RWPE2 (cell line): ENCODE results near the gene NUP188.
"Not testable (repeated sequence)": the region's sequence is repeated elsewhere in the genome, so short reads cannot be mapped to it uniquely, and the experiment has no call there.

Experiments used
- ATAC-seq: fragments of 200-7000 bp; cut with Tn5 transposase; 3 replicates; pipeline ENCODE4 v1.9.1; 2021; ENCODE audit warnings: low read depth
- DNase-seq: peaks from one replicate; pipeline ENCODE4 v3.0.0-alpha.2; 2020; ENCODE audit warnings: low spot score
- H3K27ac ChIP-seq: fragments of 450-650 bp; 2 replicates; pipeline ENCODE4 v1.5.1; 2017; ENCODE audit warnings: mild to moderate bottlenecking; ENCODE audit not compliant: poor library complexity, severe bottlenecking
- H3K27me3 ChIP-seq: fragments of 250-450 bp; sonication (Bioruptor Pico); 2 replicates; pipeline ENCODE4 v1.5.1; 2021; ENCODE audit warnings: mild to moderate bottlenecking, moderate library complexity; ENCODE audit not compliant: insufficient read depth, poor library complexity, severe bottlenecking
- H3K36me3 ChIP-seq: fragments of 250-450 bp; sonication (Bioruptor Pico); 2 replicates; pipeline ENCODE4 v1.5.1; 2020; ENCODE audit warnings: low read depth, mild to moderate bottlenecking, moderate library complexity
- H3K4me1 ChIP-seq: fragments of 250-450 bp; sonication (Bioruptor Pico); 2 replicates; pipeline ENCODE4 v1.5.1; 2021; ENCODE audit warnings: mild to moderate bottlenecking, moderate library complexity; ENCODE audit not compliant: insufficient read depth, poor library complexity, severe bottlenecking
- H3K4me3 ChIP-seq: fragments of 250-450 bp; sonication (Bioruptor Pico); 2 replicates; pipeline ENCODE4 v1.5.1; 2021; ENCODE audit warnings: mild to moderate bottlenecking, moderate library complexity; ENCODE audit not compliant: severe bottlenecking
- H3K9me3 ChIP-seq: fragments of 250-450 bp; sonication (Bioruptor Pico); 2 replicates; pipeline ENCODE4 v1.5.1; 2021; ENCODE audit warnings: mild to moderate bottlenecking, moderate library complexity; ENCODE audit not compliant: severe bottlenecking
- TF ChIP-seq, protein P1 (sequence below): fragments of 450-650 bp; IDR thresholded peaks from one replicate; pipeline ENCODE4 v1.5.1; 2017; ENCODE audit warnings: mild to moderate bottlenecking, moderate library complexity; ENCODE audit not compliant: poor library complexity, severe bottlenecking

NUP188 gene

DNA sequence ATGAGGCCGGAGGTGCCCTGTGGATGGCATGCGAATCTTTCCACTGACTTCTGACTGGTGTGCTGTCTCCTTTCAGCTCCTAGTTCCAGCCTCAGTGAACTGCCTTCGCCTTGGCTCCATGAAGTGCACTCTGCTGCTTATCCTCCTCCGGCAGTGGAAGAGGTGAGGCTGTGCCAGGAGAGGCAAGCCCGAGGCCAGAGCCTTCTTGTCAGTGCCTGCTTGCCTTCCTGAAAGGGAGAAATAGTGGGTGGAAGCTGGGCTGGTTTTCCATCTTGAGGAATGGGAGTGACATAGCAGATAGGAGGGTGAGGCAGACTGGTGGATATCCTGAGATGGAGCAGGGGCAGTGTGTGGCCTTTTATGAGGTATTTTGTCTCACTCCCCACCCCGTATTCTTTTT, 51.0 kb downstream of the NUP188 start:
- no peaks in the 10 kb centered on the region for H3K4me1 ChIP-seq
- H3K36me3 ChIP-seq: peaks cover 99% of the 10 kb centered on the region
- no peak overlapping the region for H3K27ac ChIP-seq
- no peaks in the 10 kb centered on the region for H3K27me3 ChIP-seq
- no peaks in the 10 kb centered on the region for H3K9me3 ChIP-seq
- ATAC-seq (no peak), DNase-seq (no peak)
- TF ChIP-seq, protein P1, sequence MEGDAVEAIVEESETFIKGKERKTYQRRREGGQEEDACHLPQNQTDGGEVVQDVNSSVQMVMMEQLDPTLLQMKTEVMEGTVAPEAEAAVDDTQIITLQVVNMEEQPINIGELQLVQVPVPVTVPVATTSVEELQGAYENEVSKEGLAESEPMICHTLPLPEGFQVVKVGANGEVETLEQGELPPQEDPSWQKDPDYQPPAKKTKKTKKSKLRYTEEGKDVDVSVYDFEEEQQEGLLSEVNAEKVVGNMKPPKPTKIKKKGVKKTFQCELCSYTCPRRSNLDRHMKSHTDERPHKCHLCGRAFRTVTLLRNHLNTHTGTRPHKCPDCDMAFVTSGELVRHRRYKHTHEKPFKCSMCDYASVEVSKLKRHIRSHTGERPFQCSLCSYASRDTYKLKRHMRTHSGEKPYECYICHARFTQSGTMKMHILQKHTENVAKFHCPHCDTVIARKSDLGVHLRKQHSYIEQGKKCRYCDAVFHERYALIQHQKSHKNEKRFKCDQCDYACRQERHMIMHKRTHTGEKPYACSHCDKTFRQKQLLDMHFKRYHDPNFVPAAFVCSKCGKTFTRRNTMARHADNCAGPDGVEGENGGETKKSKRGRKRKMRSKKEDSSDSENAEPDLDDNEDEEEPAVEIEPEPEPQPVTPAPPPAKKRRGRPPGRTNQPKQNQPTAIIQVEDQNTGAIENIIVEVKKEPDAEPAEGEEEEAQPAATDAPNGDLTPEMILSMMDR: no peak
- H3K4me3 ChIP-seq: no peak overlapping the region

DNA sequence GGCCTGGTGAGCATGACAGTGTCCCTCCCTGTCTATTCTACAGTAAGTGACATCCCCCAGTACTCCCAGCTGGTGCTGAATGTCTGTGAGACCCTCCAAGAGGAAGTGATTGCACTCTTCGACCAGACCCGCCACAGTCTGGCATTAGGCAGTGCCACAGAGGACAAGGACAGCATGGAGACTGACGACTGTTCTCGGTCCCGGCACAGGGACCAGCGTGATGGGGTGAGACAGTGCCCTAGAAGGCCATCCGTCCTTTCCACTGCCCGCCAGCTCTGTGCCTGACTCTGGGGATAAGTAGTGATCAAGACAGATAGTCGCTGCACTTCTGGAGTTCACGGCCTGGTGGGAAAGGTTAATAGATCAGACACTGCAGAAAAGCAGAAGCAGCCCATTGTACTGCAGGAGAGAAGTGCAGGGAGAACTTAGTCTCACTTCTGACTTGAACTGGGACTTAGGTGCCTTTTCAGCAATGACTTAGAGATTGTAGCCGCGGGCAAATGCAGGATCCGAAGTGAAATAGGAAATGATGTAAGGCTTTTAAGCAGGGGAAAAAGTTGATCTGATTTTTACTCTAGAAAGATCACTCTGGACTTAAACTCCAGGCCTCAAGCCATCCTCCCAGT, 52.2 kb downstream of the NUP188 start:
- Histone ChIP-seq H3K27me3 (no peaks in the 10 kb centered on the region), H3K4me3 (no peak overlapping the region), H3K4me1 (no peaks in the 10 kb centered on the region), H3K9me3 (no peaks in the 10 kb centered on the region), H3K36me3 (peaks cover 99% of the 10 kb centered on the region), H3K27ac (no peak overlapping the region)
- TF ChIP-seq, protein P1: no peak
- DNase-seq: no peak
- no peak for ATAC-seq

DNA sequence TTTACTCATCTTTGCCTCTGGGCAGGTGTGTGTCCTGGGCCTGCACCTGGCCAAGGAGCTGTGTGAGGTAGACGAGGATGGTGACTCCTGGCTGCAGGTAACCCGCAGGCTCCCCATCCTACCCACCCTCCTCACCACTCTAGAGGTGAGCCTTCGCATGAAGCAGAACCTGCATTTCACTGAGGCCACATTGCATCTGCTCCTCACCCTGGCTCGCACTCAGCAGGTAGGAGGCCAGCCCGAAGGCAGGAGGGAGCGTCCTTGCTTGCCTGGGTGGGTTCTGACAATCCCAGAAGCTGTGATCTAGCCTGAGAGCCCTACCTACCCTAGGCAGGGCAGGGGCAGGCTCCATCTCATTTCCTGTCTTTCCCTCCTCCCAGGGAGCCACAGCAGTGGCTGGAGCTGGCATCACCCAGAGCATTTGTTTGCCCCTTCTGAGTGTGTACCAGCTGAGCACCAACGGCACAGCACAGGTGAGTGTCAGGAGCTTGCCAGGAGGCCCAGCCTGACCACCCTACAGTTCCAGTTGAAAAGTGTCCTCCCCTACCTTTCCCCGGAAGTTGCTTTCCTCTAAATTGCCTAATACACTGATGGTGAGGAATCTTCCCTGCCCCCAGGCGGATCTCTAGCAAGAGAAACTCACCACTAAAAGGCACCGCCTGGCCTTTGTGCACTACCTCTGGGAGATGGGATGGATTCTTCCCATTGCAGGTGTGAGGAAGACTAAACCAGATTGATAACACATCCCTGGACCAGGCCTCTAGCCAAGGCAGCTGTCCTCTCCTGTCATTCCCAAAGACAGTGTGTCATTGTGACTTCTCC, 54.2 kb downstream of the NUP188 start:
- peaks cover 99% of the 10 kb centered on the region for H3K36me3 ChIP-seq
- no peaks in the 10 kb centered on the region for H3K4me1 ChIP-seq
- TF ChIP-seq, protein P1: no peak
- H3K4me3 ChIP-seq: no peak overlapping the region
- no peaks in the 10 kb centered on the region for H3K9me3 ChIP-seq
- no peaks in the 10 kb centered on the region for H3K27me3 ChIP-seq
- DNase-seq (no peak), ATAC-seq (no peak)
- H3K27ac ChIP-seq: no peak overlapping the region

DNA sequence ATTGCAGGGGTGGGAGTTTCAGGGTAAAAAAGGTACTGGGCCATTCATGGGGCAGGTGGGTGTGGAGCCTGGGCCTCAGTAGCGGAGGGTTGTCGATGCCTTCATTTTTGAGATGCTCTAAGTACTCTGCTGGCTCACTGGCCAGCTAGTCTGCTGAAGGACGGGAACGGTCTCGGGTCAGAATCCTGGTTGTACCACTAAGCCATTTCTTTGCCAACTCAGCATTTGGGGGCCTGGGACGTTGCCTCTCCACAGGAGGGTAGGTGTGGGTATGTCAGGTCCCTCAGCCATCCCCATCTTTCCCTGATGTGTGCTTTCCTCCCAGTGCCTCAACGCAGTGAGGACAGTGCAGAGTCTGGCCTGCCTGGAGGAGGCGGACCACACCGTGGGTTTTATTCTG, 55.5 kb downstream of the NUP188 start:
- DNase-seq: peak; percentile 46
- TF ChIP-seq, protein P1: no peak
- no peak for ATAC-seq
- Histone ChIP-seq H3K27me3 (no peaks in the 10 kb centered on the region), H3K36me3 (peaks cover 97% of the 10 kb centered on the region), H3K4me1 (no peaks in the 10 kb centered on the region), H3K27ac (no peak overlapping the region), H3K9me3 (no peaks in the 10 kb centered on the region), H3K4me3 (no peak overlapping the region)

DNA sequence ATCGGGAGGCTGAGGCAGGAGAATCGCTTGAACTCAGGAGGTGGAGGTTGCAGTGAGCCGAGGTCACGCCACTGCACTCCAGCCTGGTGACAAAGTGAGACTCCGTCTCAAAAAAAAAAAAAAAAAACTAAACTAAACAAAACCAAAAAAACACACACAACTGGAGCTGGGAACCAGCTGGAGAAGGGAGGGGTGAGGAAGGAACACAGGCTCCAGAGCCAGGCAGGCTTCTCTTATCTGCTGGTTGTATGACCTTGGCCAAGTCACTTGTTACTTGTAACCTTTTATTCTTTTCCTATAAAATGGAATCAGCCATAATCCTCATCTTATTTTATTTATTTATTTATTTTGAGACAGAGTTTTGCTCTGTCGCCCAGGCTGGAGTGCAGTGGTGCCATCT, 56.7 kb downstream of the NUP188 start:
- not testable (repeated sequence) for H3K27ac ChIP-seq, ATAC-seq, H3K4me1 ChIP-seq, H3K9me3 ChIP-seq, H3K27me3 ChIP-seq, DNase-seq, H3K4me3 ChIP-seq
- peaks cover 86% of the 10 kb centered on the region for H3K36me3 ChIP-seq
